Stimulated activated CD4-positive, alpha-beta T cell treated with anti-CD3 and anti-CD28 coated beads, Interleukin-12 subunit alpha, Interleukin-12 subunit beta, amount 100 ng/mL, for 48 hours (primary cell): Measurements from ENCODE around the gene ZNF385C.
"Not testable (repeated sequence)": the region's sequence is repeated elsewhere in the genome, so short reads cannot be mapped to it uniquely, and the experiment has no call there.

Experiments
- DNase-seq, 3 donors: peaks; one replicate each; pipeline ENCODE4 v3.0.0-alpha.2; 2020; ENCODE audit warnings: low read depth in 2 of 3, low spot score in 1 of 3

ZNF385C gene

GRCh38 chr17:42023524-42024349 is 74.5 kb downstream of the ZNF385C start:
- no peak for DNase-seq

- DNase-seq = not testable (repeated sequence)
Observed at GRCh38 chr17:42020845-42021244, 77.4 kb downstream of the ZNF385C start.

DNA sequence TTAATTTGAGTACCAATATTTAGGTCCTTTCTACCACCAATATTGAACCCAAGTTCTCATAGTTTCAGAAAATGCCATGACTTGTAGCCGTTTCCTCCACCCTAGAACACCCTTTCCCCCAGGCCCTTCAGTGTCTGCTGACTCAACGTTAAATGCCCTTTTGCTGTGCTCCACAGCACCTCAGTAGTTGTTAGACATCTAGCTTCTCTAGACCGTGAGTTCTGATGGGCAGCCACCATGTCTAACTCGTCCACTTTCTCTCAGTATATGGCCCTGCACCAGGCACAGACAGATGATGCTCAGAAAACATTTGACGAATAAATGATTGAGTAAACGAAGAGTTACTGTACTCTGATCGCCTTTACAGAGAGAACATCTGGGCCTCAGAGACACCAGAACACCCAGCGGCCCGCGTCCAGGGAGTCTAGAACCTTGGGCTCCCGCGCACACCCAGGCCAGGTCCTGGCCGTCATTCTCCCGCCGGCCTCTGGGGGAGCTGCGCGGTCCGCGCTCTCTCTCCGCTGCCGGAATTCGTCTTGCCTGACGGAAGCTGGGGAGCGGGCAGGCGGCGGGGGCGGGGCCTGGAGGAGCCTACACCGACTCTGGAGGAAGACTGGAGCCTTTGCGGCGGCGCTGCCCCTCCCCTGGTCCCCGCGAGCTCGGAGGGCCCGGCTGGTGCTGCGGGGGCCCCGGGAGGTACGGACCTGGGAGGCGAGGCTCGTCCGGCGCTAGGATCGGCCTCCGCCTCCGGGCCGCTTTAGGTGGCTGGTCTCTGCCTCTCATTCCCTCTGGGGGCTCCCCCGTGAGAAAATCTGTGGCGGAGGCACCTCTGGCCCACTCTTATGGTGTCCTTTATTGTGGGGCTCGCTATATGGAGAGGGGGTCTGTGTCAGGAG is 78.5 kb downstream of the ZNF385C start, which contains the start of gene NKIRAS2:
NKIRAS2 (plus strand) TSS at position 582 of the 896 bp plus-strand sequence. CDS start 1,488 bp downstream, outside the sequence.
- DNase-seq = peak; percentile 88 to 95 (median 90)

DNA sequence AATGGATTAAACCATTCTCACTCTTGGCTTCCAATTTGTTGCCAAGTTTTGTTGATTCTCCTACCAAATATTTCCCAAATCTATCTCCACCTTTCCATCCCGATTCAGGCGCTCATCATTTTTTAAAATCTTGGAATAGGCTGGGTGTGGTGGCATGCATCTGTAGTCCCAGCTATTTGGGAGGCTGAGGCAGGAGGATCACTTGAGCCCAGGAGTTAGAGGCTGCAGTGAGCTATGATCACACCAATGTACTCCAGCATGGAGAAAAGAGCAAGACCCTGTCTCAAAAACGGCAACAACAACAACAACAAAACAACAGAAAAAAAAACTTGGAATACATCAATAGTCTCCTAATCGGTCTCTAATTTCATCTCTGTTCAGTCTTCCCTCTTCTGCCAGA is 79.3 kb downstream of the ZNF385C start:
- DNase-seq = no peak

- DNase-seq = no peak
Observed at GRCh38 chr17:42018339-42018738, 79.9 kb downstream of the ZNF385C start.

DNA sequence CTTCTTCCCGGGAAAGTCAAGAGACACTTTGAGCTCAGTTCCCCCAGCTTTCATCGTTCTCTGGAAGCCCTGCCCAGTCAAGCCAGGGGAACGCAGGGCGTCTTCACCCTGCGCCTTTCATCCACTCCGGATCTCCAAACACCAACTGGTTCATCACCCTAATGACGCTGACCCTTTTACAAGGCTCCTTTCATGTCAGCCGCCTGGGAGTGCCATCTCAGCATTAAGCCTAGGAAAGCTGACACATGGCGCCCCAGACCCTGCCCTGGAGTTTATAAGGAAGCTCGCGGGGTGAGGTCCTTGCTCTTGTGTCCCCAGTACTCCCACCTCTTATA is 80.4 kb downstream of the ZNF385C start:
- peak in 1 of 3 donors; percentile 15 for DNase-seq

DNA sequence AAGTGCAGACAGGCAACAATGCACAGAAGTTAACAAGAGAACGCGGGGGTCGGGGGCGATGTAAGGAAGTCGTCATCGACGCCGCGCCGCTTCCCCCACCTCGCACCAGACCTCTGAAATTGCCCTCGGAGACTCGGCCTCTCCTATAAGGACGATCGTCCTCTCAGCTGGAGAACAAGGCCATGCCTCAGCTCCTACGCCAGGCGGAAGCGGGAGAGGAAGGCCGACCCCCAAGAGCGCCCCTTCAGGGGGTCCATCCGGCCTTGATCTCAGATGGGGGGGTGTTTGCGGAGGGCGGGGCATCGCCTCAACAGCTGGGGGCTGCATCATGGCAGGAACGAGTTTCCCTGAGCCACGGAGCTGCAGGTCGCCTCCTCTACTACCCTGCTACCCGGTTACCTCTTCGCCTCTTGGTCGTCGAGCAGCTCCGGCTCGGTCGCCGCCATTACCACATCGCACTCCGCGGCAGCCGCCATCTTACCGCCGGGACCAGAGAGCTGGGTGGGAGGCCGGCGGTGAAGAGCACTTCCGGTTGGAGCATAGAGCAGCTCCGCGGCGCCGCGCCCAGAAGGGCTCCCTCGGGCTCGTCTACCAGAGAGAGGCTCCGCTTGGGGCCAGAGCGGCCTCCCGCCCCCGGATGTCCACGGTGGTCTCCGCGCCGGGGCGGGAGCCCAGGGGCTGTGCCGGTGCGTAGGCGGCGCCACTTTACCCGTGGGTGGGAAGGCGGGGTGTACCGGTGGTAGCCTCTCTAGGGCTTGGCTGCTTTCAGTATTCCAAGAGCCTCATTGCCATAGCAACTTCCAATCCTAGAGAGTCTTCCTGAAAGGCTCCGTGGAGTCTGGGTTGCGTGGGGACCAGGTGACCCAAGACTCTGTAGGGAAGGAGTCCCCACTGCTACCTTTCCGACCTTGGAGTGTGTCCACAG is 81.1 kb downstream of the ZNF385C start, which contains the start of gene DNAJC7:
DNAJC7 (minus strand) TSS at position 499 of the 925 bp plus-strand sequence; CDS start at position 476, 23 bp downstream.
- DNase-seq = peak; percentile 83 to 90 (median 84)

- no peak for DNase-seq
Observed at GRCh38 chr17:42016411-42016831, 81.9 kb downstream of the ZNF385C start.

DNA sequence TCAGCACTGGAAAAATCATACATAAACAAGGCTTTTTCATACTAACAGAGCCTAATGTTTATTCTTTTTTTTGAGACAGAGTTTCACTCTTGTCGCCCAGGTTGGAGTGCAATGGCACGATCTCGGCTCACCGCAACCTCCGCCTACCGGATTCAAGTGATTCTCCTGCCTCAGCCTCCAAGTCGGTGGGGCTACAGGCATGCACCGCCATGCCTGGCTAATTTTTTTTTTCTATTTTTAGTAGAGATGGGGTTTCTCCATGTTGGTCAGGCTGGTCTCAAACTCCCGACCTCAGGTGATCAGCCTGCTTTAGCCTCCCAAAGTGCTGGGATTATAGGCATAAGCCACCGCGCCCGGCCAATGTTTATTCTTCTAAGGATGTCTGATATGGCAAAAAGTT is 84.5 kb downstream of the ZNF385C start:
- DNase-seq = not testable (repeated sequence)

DNA sequence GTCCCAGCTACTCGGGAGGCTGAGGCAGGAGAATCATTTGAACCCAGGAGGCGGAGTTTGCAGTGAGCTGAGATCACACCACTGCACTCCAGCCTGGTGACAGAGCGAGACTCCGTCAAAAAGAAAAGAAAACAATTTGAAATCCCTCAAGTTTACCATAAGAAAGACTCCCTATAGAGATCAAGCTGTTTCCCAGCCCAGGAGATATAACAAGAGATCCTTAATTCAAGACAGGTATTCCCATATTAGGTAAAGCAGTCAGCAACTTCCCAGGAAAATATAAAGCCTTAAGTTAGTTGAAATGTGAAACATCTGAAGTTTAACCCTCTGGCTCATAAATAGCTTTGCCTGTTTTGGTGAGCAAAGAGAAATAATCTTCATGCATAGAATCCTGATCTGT is 85.9 kb downstream of the ZNF385C start:
- DNase-seq = not testable (repeated sequence)

DNA sequence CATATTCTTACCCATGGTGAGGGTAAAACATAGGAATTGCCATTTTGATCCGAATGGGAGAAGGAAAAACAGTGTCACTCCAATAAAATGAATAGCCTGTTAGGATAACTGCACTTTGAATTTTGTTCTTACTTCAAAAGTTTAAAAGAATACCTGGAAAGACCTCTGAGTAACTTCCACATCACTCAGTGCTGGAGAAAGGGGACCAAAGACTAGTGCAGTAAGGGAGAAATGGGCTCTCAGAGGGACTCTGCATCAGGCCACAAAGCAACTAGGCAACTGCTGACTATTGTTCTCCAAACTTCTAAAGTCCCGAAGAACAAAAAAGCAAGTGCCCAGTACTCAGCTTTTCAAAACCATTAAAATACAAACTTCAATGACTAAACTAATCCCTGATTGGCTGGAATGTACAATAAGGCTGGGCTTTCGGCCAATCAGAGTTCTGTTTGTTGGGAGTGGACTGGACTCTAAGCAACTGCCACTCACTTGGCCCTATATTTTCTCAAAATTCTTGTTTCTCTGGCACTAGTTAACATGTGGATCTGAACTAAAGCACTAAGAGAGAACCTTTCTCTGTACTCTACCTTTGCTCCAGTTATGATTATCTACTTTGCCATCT is 87.3 kb downstream of the ZNF385C start:
- no peak for DNase-seq

DNA sequence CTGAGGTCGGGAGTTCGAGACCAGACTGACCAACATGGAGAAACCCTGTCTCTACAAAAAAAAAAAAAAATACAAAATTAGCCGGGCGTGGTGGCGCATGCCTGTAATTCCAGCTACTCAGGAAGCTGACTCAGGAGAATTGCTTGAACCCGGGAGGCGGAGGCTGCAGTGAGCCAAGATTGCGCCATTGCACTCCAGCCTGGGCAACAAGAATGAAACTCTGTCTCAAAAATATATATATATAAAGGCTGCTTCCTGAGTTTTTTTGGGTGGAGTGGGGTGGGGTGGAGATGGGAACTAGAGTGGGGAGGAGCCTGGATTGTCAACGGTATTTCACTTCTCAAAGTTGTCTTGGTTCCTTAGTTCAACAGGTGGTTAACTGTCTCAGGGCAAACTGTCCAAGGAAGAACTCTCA is 88.0 kb downstream of the ZNF385C start:
- DNase-seq = not testable (repeated sequence)

DNA sequence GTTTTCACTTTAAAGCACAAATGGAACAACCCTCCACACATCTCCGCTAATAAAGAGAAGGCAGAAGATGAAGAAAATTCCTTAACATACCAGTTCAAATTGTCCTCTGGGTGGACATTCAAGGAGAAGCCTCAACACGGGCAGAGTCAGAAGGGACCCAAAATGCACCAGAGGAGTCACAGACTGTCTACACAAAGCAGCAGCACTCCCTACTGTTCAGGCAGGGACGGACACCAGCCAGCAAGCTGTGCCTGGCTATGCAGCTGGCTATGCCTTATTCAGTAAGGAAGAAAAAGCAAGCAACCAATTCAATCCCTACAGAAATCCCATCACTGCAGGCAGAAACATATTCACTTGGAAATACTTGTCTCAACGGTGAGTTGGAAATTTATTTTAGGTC is 89.1 kb downstream of the ZNF385C start:
- no peak for DNase-seq

- DNase-seq = no peak
Observed at GRCh38 chr17:42005166-42005565, 93.1 kb downstream of the ZNF385C start.

DNA sequence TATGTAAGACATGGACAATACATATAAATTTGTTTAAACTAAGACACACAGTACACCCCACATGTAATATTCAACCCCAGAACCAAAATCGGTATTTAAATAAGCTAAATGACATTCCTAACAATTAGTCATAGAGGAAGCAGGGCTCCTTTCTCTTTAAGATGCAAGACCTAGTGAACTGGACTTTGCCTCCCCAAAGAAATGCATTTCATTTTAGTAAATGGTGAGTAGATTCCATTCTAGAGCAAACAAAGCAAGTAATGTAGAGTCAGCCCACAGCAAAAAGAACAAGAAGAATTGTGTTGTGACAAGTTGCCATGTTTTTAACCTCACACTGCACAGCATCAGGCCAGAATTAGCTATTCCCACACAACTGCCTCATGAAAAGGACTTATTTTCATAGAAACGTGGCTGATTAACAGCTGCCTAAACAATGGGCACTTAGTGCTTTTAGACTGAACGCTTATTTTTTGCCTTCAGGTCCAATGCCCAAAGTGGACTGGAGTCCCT is 95.4 kb downstream of the ZNF385C start:
- DNase-seq = no peak

DNA sequence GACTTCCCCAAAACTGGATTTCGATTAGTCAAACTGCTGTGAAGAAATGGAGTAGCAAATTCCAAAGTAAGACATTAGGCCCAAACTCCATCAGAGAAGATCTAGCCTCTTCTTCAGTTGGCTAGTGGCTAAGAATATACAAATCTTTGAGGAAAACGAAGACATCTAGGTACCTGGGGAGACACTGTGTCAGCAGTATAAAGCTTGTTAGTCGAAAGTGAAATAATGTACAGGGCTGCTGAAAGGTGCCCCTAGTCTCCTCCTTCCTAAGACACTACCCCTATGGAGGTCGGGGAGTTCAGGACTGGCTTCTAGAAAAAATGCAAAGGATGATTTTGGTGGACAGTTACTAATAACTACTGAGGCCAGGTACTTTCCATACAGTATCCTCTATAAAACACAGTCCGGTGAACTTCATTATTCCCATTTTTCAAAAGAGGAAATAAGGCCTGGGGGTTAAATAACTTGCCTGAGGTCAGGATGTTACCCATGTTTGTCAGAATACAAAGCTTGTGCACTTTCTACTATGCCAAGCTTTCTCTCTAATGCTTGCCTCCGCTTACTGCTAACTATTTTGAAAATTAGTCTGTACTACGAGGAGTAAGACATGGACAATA is 96.0 kb downstream of the ZNF385C start:
- DNase-seq = no peak

GRCh38 chr17:42001729-42002128 is 96.5 kb downstream of the ZNF385C start:
- no peak for DNase-seq

GRCh38 chr17:42000413-42001133 is 97.7 kb downstream of the ZNF385C start:
- no peak for DNase-seq

- DNase-seq = no peak
Observed at GRCh38 chr17:41998497-41998896, 99.8 kb downstream of the ZNF385C start.
